OCI-LY7 (cell line): Measurements from ENCODE around the gene SLC30A3. TPM values are rescaled to one million over a fixed set of nuclear protein-coding genes. Genes with fewer than 3 reads are reported as not detected.

Source experiments
- BruUV-seq: library from RNA; stranded (reverse); fragments of 400-500 nt; replicated peaks from 2 replicates; lab custom pipeline; 2021; lab: Mats Ljungman, UMichigan
- CTCF ChIA-PET: fragments of 300-600 bp; sonication (Branson Sonifier 250); formaldehyde crosslinking; loops from one replicate; lab custom pipeline; 2022; ENCODE audit warnings: antibody characterized with exemption; ENCODE audit not compliant: unreplicated experiment; lab: Charles Lee
- POLR2A ChIA-PET: fragments of 300-600 bp; sonication (Branson Sonifier 250); formaldehyde crosslinking; loops from one replicate; lab custom pipeline; 2022; ENCODE audit warnings: antibody characterized with exemption; lab: Charles Lee
- DNase-seq: peaks from one replicate; pipeline ENCODE4 v3.0.0-alpha.2; 2015; ENCODE audit warnings: low spot score
- H2AFZ ChIP-seq: fragments of 200-600 bp; sonication (generic), shearing (Covaris generic); 2 replicates; pipeline ENCODE4 v1.6.1; 2014; ENCODE audit warnings: mild to moderate bottlenecking, antibody characterized with exemption, low read length, moderate library complexity
- H3K27ac ChIP-seq: fragments of 200-600 bp; sonication (generic); 2 replicates; pipeline ENCODE4 v1.5.1; 2014; ENCODE audit warnings: mixed run types, low read depth, mild to moderate bottlenecking, moderate library complexity, low read length, inconsistent platforms; ENCODE audit not compliant: poor library complexity, severe bottlenecking
- H3K36me3 ChIP-seq: fragments of 200-600 bp; sonication (generic); 2 replicates; pipeline ENCODE4 v1.6.1; 2014; ENCODE audit warnings: mild to moderate bottlenecking, antibody characterized with exemption, low read length, moderate library complexity, mixed read lengths; ENCODE audit not compliant: insufficient read depth
- H3K4me1 ChIP-seq: fragments of 200-600 bp; sonication (generic); 2 replicates; pipeline ENCODE4 v1.5.1; 2014; ENCODE audit warnings: mild to moderate bottlenecking, low read length; ENCODE audit not compliant: insufficient read depth, poor library complexity, severe bottlenecking
- H3K4me2 ChIP-seq: fragments of 200-600 bp; sonication (generic); 2 replicates; pipeline ENCODE4 v1.6.1; 2014; ENCODE audit warnings: mild to moderate bottlenecking, low read length
- H3K4me3 ChIP-seq: fragments of 200-600 bp; sonication (generic); 2 replicates; pipeline ENCODE4 v1.5.1; 2014; ENCODE audit warnings: mild to moderate bottlenecking, low read depth, low read length; ENCODE audit not compliant: poor library complexity, severe bottlenecking
- H3K79me2 ChIP-seq: fragments of 200-600 bp; sonication (generic); 2 replicates; pipeline ENCODE4 v1.6.1; 2016; ENCODE audit warnings: low read depth, mild to moderate bottlenecking, low read length, moderate library complexity, mixed read lengths; ENCODE audit not compliant: insufficient read depth
- H3K9me2 ChIP-seq: fragments of 200-600 bp; sonication (generic); 2 replicates; pipeline ENCODE4 v1.6.1; 2016; ENCODE audit warnings: mild to moderate bottlenecking, low read length, mixed read lengths; ENCODE audit not compliant: insufficient read depth
- H3K9me3 ChIP-seq: fragments of 200-600 bp; sonication (generic); 2 replicates; pipeline ENCODE4 v1.6.1; 2014; ENCODE audit warnings: mild to moderate bottlenecking, mixed run types, low read length, mixed read lengths
- H4K20me1 ChIP-seq: fragments of 200-600 bp; sonication (generic); 2 replicates; pipeline ENCODE4 v1.6.1; 2014; ENCODE audit warnings: mild to moderate bottlenecking, antibody characterized with exemption, low read length, moderate library complexity, mixed read lengths; ENCODE audit not compliant: insufficient read depth
- EZH2phosphoT487 ChIP-seq: fragments of 200-600 bp; sonication (generic); IDR thresholded peaks from 2 replicates; pipeline ENCODE4 v1.6.1; 2018; ENCODE audit warnings: low read depth, borderline replicate concordance, mild to moderate bottlenecking, mixed run types, antibody characterized with exemption, low read length, moderate library complexity, mixed read lengths
- intact Hi-C: fragments of 100-400 bp; cut with micrococcal nuclease; formaldehyde crosslinking; loops from one replicate; pipeline ENCODE4 v1.10.0; 2022; ENCODE audit not compliant: unreplicated experiment
- total RNA-seq, 2 experiments: library from RNA; depleted of rRNA in 1 of 2; stranded (reverse); fragments of >200 nt in 1 of 2; shearing (Covaris generic) in 1 of 2; gene quantifications; 2 replicates each; pipeline ENCODE4 v1.2.3, GENCODE V29; 2014 to 2022
- TF ChIP-seq, protein P1 (sequence below): fragments of 200-600 bp; sonication (generic); conservative IDR thresholded peaks from 2 replicates; pipeline ENCODE4 v1.5.1; 2014; ENCODE audit warnings: mild to moderate bottlenecking, antibody characterized with exemption, low read length, moderate library complexity, mixed read lengths

Gene SLC30A3
- total RNA-seq, 2 experiments from 2014 or later: 23.3 to 71.6 TPM

- Histone ChIP-seq H2AFZ (no peak overlapping the region), H3K4me1 (peaks cover 13% of the 10 kb centered on the region), H3K36me3 (peaks cover 59% of the 10 kb centered on the region), H3K9me3 (no peaks in the 10 kb centered on the region), H3K4me3 (no peak overlapping the region), H3K4me2 (no peak overlapping the region), H4K20me1 (no peaks in the 10 kb centered on the region), H3K79me2 (no peaks in the 10 kb centered on the region), H3K9me2 (no peaks in the 10 kb centered on the region), H3K27ac (no peak overlapping the region)
- no peak for DNase-seq
- intact Hi-C loops: no loop called here
- BruUV-seq: TSS peak; percentile 41
- ChIA-PET POLR2A (interaction anchor here (0.7 kb wide), 1 partner anchor 22 kb away, joined by 4 read pairs; no protein-coding TSS in a partner anchor), CTCF (no interaction called here)
- TF ChIP-seq, protein P1, sequence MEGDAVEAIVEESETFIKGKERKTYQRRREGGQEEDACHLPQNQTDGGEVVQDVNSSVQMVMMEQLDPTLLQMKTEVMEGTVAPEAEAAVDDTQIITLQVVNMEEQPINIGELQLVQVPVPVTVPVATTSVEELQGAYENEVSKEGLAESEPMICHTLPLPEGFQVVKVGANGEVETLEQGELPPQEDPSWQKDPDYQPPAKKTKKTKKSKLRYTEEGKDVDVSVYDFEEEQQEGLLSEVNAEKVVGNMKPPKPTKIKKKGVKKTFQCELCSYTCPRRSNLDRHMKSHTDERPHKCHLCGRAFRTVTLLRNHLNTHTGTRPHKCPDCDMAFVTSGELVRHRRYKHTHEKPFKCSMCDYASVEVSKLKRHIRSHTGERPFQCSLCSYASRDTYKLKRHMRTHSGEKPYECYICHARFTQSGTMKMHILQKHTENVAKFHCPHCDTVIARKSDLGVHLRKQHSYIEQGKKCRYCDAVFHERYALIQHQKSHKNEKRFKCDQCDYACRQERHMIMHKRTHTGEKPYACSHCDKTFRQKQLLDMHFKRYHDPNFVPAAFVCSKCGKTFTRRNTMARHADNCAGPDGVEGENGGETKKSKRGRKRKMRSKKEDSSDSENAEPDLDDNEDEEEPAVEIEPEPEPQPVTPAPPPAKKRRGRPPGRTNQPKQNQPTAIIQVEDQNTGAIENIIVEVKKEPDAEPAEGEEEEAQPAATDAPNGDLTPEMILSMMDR: no peak
- TF ChIP-seq EZH2phosphoT487: no peak
These were observed 17.7 kb downstream of the SLC30A3 start for GRCh38 chr2:27245116-27245515.

DNA sequence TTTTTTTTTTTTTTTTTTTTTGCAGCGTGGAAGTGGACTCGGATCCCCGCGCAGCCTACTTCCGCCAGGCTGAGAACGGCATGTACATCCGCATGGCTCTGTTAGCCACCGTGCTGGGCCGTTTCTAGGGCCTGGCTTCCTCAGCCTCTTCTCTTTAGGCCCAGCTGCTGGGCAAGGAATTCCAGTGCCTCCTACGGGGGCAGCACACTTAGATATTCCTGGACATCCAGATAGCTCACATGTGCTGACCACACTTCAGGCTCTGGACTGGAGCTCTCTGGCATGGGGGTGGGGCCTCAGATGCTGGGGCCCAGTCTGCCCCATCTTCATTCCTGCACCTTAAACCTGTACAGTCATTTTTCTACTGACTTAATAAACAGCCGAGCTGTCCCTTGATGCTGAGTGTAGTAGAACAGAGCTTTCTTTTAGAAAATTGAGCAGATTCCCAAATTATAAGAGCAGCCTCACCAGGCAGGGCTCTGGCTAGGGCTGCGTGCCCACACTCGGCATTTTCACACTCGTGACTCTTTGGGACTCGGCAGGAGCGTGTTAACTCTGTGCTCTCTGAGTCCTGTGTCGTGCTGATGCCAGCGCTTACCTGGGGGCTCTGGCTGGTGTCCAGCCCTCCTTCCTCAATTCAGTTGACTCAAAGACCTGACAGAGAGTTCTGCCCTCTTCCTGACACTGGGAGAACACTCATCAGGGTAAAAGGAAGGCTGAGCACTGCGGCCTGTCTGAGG lies 19.3 kb downstream of the SLC30A3 start:
- Histone ChIP-seq H3K4me3 (no peak overlapping the region), H2AFZ (no peak overlapping the region), H3K9me3 (no peaks in the 10 kb centered on the region), H3K27ac (no peak overlapping the region), H3K9me2 (no peaks in the 10 kb centered on the region), H3K4me1 (no peaks in the 10 kb centered on the region), H3K36me3 (peaks cover 74% of the 10 kb centered on the region), H3K79me2 (no peaks in the 10 kb centered on the region), H3K4me2 (no peak overlapping the region), H4K20me1 (no peaks in the 10 kb centered on the region)
- ChIA-PET CTCF (no interaction called here), POLR2A (interaction anchor here (0.6 to 0.7 kb wide), 2 partner anchors 30 to 147 kb away, joined by 3 to 7 read pairs; no protein-coding TSS in a partner anchor)
- TSS peak; percentile 64 for BruUV-seq
- intact Hi-C loops: no loop called here
- DNase-seq: no peak
- TF ChIP-seq, protein P1: no peak
- no peak for TF ChIP-seq EZH2phosphoT487

DNA sequence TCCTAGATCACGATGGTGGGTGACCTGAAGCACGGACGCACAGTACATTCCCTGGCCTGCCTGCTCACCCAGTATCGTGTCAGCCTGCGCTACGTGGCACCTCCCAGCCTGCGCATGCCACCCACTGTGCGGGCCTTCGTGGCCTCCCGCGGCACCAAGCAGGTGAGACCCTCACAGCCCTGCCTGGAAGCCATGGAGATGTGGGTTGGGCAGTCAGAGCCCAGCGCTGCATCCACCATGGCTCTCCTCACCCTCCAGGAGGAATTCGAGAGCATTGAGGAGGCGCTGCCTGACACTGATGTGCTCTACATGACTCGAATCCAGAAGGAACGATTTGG lies 20.3 kb downstream of the SLC30A3 start:
- CTCF ChIA-PET: no interaction called here

More for the DNA sequence above, 20.3 kb downstream of the SLC30A3 start:
- Histone ChIP-seq H3K4me3 (no peak overlapping the region), H3K4me2 (no peak overlapping the region), H3K79me2 (no peaks in the 10 kb centered on the region), H3K4me1 (no peaks in the 10 kb centered on the region), H4K20me1 (no peaks in the 10 kb centered on the region), H3K9me2 (no peaks in the 10 kb centered on the region), H2AFZ (no peak overlapping the region), H3K27ac (no peak overlapping the region), H3K9me3 (no peaks in the 10 kb centered on the region), H3K36me3 (peaks cover 84% of the 10 kb centered on the region)
- TF ChIP-seq, protein P1: no peak
- intact Hi-C loops: no loop called here
- no peak for DNase-seq
- no TSS peak for BruUV-seq
- POLR2A ChIA-PET: interaction anchor here (1.3 kb wide), 1 partner anchor 9 kb away, joined by 3 read pairs; no protein-coding TSS in a partner anchor
